ENCODE data around the gene JPH4.
A peak's percentile ranks its signal among the peaks of the same experiment; 100 is the strongest.
"Not testable (repeated sequence)": the region's sequence is repeated elsewhere in the genome, so short reads cannot be mapped to it uniquely, and the experiment has no call there.

JPH4 gene

DNA sequence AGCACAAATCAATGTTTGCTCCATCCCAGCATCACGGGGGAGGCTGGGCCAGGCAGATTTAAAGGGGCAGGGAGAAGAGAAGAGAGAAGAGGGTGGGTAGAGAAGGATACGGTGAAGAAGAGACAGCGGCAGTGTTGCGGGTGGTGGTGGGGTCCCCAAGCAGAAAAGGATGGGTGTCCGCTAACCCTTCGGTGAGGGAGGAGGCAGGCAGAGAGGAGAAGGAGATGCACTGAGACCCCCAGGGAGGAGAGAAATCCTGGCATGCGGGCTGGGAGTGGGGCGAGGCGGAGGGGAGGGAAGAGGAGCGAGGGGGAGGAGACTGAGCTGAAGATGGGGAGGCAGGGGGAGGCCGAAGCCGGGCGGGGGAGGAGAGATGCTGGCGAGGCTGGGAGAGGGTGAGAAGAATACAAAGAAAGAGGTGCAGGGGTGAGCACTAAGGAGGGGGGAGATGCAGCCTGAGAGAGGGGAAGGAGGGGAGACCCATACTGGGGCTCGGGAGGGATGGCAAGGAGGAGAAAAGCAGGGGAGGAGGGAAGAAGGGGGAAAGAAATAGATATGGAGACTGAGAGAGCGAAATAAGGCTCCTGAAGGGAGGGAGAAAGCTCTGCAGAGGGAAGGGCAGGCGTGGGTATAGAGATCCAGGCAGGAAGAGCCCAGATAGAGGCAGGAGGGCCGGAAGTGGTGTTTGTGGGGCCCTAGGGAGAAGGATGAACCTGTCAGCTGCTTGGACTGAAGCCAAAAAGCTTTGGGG is at the start of gene JPH4:
Gene JPH4 (minus strand): TSS at position 231 of the 751 bp plus-strand sequence. CDS start 1,337 bp downstream, outside the sequence.
- no peak for DNase-seq

DNA sequence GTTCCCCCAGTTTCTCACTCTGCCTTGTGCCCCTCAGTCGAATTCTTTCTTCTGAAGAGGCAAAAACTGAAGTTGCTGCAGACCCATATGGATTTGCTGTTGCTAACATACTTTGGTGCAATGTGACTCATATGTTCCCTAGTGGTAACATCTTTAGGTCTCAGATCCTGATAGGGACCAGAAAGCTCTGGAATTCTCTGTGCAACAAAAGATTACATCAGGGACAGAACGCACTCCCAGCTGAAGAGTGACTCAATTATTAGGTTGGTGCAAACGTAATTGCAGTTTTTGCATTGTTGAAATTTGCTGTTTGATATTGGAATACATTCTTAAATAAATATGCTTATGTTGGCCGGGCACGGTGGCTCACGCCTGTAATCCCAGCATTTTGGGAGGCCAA is 49.4 kb upstream of the JPH4 start:
- DNase-seq = no peak

DNA sequence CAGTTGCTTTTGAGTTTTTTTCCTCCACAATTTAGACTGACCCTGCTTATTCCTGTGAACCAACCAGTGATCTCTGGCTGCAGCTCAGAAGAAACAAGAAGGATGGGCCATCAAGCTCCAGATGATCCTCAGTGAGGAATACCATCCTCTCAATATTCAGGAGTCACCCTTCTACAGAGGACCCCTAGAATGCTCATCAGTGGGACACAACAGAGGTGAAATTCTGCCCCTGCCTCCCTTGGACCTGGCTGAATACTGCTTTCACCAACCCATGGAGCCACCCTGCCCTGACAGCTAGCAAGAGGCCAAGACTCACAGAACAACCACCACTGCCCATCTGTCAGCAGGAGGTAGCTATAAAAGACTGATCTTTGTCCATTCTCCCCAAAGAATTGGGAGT is 48.4 kb upstream of the JPH4 start:
- DNase-seq = no peak

DNA sequence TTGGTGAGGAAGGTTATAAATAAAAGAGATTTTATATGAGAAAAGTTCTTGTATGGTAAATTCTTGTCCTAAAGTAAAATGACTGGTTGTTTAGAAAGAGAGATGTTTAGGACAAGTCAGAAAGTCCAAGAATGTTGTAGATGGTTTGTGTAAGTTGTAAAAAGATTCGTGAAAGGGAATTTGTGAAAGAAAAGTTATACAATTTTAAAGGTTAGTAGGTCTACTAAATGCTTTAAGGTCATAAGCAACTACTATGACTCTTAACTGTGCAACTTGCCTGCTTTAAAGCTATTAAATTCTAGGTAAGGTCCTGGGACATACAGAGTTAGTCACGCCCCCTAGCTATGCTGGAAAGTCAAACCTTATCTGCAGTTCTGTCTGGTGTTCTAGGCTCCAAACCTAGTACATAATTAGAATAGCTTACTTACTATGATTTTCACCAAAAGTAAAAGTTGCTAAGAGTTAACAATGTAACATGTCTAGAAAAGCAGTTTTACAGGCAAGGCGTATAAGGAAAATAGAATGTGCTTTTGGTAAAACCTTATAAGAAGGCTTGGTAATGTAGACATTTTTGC is 46.3 kb upstream of the JPH4 start:
- no peak for DNase-seq

DNA sequence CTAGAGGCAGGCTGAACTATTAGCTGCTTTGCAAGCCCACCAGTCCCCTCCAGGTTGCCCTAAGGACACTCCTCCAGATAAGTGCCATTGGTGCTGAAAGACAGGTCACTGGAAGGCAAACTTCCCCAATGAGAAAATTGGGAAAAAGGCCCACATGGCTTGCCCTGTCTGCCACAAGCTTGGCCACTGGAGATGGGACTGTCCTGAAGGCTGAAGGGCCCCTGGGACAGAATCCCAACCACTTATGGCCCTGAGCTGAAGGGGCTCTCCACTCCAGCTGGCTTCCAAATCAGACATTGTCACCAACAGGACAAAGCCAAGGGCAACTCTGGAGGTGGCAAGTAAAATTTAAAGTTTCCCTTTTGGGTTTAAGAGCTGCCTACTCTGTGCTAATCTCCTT is 45.4 kb upstream of the JPH4 start:
- no peak for DNase-seq

DNA sequence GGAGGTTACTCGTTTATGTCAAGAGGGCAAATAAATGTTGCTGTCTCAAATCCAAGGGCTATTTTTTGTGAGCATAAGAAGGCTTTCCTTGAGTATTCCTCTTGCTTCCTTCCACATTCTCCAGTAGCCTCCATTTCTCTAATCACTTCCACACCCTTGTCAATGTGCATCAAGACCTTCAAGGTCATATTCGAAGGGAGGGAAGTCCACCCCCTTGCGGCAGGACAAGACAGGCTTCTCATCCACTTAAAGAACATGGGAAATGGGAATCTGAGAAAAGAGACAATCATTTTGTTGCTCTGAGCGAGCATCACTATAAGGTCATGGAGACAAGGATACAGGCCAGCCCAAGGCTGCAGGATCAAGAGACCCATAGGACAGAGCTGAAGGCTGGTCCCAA is 44.4 kb upstream of the JPH4 start:
- no peak for DNase-seq

DNA sequence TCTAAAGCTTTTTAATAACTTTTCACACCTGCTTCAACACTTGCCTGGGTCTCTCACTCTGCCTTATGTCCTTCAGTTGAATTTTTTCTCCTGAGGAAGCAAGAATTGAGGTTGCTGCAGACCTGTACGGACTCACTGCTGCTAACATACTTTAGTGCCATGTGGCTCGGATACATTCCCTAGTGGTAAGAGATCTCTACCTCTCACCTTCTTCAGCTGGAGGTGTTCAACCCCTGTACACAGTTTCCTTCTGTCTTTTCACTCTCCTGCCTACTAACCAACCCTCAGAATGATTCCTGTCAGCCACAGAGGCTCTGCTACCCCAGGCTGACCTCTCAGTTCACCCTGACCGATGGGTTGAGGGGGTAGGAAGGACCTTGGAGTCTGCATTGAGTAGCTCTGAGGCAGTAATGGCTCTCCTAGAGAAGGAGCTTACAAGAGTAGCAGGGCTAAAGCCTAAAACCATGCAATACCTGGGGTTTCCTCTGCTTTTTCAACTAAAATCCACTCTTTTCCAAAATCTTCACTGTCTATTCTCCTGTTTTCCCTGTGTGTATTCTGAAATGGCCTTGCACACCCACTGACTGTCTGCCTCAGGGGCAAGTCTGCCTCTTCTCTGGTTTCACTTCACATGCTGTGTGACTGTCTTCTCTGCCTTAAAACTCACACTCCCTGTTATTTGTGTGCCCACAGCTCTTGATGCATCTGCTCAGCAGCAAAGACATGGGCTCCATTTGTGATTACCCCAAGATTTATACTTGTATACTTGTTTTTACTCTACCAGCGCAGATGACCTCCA is 43.5 kb upstream of the JPH4 start:
- DNase-seq = no peak

DNA sequence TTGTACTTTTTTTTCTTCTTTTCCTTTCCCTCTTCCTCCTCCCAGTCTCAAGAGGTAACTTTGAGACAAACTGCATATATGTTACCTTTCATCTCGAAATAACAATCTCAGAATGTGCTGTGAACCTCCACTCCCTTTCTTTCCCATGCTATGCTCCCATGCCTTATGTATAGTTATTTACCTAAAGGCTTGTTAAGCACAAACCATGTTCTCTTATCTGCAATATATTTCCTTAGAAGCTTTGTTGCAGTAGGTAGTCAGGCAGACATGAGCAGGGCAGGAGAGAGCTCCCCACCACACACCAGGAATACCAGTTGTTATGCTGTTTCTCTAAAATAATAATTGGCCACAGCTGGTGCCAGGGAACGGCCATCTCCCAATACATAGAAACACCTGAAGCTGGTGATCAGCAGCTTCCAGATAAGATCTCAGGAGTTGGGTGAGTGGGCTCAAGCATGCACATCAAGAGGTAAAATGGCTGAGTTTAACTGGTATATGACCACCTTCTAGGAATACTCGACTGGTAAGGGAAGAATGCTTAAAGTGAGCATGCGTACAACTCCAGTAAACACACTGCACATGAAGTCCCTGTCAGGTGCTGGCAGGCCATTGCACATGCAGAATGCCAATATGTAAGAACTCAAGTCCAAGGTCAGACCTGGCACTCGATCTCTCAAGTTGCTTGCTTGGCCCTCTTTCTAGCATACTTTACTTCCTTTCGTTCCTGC is 42.8 kb upstream of the JPH4 start:
- DNase-seq = no peak

DNA sequence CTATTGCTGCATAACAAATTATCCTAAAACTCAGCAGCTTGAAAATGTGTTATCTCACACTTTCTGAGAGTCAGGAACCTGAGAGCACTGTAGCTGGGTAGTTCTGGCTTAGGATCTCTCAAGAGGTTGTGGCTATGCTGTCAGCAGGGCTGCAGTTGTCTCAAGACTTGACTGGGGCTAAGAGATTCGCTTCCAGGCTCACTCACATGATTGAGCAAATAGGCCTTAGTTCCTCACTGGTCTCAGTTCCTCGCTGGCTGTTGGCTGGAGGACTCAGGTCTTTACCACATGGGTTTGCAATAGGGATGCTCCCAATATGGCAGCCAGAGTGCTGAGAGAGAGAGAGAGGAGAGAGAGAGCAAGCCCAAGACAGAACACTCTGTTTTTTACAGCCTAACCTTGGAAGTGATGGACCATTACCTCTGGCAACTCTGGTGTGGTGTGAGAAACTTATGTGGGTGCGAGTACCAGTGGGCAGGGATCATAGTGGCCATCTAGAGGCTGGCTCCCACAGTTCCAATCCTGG is 41.6 kb upstream of the JPH4 start:
- no peak for DNase-seq

DNA sequence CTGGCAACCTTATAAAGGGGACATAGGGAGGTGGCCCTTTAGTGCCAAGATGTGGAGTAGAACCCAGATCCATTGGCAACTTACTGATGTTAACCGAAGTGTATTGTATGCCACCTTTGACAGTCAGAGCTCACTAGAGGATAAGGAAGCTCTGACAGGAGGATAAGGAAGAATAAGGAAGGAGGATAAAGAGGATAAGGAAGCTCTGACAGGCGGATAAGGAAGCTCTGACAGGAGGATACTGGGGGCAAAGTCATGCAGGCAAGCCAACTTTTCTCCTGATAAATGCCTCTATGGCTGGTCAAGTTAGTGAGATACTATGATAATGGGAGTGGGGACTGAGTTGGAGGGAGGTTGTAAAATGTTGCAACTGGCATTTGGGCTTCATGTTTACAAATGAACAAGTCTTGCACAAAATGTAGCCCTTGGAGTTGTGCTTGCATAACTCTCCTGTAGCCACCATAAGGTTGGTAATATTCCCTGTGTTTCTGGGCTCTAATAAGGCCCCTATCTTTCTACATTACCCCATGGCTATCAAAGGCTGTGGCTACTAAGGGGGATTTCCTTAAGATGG is 39.9 kb upstream of the JPH4 start:
- DNase-seq = no peak

DNA sequence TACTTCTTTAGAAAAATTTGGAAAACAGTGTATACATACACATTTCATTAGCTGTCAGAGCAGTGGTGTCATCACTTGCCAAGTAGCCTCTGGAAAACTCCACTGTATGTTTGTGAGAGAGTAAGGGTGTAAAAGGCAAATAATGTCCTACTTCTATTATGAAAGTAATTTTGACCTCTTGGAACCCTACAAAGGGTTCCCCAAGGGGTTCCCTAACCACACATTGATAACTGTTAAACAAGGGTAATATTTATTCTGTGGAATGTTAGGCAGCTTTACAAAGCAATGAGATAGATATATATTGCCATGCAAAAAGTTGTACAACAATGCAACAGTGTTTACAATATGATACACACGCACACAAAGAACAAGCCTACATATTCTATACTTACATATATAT is 38.9 kb upstream of the JPH4 start:
- no peak for DNase-seq

DNA sequence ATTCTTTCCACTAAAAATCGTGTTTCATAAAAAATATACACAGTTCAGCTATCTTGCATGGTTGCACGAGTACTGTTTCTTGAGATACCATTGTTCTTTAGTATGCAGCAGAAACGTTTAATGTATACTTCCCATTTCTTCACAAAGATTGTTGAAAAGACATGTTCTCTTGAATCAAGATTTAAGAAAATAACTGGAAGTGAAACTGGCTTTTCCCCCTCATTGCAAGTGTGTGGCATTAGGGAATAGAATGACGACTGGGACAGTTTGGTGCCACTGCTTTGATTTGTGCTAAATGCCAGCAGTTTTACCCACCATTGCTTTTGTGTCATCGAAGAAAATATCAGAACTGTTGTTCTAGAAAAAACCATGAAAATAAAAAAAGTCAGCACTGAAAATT is 37.3 kb upstream of the JPH4 start:
- no peak for DNase-seq

DNA sequence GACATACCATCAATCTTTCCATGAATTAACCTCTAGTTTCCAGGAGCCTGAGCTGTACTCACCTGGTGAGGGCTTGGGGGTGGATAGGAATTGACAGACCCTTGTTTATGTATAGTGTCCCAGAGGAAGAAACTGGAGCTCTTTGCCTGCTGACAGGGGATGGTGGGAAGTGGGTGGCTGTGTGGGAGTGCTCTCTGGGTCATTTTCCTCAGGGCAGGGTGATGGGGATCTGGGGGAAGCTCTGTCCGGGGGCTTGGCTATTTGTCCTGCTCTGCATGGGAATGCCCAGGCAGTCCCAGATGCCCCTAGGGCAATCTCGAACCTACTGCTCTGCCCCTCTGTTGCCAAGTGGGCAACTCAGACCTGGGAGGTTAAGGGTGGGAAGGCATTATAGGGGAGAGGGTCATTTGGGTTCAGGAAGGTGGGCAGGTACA is 35.8 kb upstream of the JPH4 start:
- no peak for DNase-seq

DNA sequence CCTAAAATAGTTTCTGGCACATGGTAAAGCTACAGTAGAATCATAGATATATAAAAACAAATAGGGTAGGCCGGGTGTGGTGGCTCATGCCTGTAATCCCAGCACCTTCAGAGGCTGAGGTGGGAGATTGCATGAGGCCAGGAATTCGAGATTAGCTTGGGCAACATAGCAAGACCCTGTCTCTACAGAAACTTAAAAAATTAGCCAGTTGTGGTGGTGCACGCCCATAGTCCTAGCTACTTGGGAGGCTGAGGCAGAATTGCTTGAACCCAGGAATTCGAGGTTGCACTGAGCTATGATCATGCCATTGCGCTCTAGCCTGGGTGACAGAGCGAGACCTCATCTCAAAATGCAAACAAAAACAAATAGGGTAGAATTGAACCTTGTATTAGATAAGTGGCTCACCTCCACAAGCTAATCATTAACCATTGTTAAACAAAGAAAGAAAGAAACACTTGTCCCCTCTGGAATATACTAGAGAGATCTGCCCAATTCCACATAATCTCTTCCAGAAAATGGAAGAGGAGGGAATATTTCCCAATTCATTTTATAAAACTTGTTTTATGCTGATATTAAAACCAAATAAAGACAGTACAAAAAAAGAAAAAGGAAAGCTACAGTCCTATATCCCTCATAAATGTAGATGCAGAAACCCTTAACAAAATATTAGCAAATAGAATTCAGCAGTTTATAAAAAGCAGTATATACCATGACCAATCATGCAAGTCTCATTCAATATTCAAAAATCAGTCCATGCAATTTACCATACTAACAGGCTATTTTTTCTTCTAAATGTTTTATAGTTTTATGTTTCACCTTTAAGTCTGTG is 34.9 kb upstream of the JPH4 start:
- DNase-seq = no peak

DNA sequence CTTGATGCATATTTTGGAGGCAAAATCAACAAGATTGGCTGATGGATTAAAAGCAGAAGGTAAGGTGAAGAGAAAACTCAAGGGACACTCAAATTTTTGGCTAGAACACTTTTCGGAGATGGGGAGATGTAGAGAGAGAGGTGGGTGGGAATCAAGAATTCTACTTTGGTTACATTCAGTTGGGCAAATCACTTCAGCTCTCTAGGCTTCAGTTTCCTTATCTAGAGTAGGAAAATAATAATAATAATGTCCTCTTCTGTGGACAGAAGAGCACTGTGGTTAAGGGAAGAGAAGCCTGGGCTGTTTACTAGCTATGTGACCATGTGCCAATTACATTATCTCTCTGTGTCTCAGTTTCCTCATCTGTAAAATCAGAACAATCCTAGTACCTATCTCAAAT is 34.2 kb upstream of the JPH4 start:
- DNase-seq = no peak

DNA sequence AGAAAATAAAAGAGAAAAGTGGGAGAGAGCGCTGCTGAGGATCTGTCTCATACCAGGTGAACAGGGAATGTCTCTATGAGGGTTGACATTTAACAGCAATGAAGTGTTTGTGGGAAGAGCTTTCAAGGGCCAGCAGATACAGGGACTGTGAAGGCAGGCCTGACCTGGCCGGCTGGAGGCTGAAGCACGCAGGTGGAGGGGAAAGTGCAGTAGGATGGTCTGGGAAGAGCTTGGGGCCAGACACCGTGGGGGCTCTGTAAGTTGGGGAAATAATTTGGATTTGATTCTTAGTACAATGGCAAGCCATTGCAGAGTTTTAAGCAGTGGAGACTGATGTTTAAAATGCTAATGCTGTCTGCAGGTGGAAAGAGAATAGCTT is 33.8 kb upstream of the JPH4 start:
- DNase-seq = no peak

DNA sequence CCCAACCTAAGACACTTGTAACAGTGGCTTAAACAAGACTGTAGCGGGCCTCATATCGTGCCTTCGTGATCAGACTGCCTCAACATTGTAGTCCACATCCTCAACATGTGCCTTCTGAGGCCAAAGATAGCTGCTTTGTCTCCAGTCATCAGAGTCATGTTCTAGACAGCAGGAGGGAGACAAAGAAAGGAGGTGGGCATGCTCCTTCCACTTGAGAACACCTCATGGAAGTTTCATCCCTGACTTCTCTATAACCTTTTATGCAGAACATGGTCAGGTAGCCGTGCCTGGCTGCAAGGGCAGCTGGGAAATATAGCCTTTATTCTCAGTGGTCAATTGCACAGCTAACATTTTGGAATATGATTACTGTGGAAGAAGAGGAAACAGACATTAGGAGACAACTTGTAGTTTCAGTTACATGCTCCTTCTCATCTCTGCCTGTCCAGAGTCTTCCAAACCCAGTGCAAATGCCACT is 32.3 kb upstream of the JPH4 start:
- no peak for DNase-seq

DNA sequence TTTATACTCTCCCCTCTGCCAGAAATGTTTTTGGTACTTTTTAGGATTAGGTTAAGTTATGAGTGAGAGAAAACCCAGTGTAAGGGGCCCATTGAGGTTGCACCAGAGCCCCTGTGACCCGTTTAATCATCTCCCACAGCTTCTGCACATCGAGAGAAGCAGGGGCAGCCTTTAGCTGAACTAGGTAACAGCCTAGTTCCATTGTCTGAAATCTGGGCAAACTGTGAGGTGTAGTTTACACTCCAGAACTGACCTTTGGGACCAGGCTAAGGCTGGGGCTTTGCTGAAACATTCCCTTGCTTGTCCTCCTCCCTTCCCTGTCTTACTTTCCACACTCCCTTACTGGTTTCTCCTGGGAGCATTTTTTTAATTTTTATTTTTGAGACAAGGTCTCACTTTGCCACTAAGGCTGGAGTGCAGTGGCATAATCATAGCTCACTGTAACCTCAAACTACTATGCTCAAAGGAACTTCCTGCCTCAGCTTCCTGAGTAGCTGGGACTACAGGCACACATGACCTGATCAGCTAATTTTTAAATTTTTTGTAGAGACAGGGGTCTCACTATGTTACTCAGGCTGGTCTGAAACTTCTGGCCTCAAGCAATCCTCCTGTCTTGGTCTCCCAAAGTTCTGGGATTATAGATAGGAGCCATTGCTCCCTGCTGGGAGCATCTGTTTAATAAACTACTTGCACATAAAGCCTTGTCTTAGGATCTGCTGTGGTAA is 31.7 kb upstream of the JPH4 start:
- DNase-seq = peak; percentile 45

DNA sequence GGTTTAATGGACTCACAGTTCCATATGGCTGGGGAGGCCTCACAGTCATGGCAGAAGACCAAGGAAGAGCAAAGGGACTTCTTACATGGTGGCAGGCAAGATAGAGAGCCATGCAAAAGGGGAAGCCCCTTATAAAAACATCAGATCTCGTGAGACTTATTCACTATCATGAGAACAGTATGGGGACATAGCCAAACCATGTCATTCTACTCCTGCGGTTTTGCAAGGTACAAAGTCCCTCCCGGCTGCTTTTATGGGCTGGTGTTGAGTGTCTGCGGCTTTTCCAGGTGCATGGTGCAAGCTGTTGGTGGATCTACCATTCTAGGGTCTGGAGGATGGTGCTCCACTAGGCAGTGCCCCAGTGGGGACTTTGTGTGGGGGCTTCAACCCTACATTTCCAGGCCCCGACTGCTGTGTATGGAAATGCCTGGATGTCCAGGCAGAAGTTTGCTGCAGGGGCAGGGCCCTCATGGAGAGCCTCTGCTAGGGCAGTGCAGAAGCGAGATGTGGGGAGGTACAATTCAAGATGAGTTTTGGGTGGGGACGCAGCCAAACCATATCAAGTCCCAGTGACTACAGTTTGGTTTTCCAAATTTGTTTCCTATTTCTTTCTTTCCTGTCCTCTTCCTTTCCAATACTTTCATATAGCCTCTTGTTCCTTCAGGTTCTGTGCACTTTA is 31.0 kb upstream of the JPH4 start:
- not testable (repeated sequence) for DNase-seq

DNA sequence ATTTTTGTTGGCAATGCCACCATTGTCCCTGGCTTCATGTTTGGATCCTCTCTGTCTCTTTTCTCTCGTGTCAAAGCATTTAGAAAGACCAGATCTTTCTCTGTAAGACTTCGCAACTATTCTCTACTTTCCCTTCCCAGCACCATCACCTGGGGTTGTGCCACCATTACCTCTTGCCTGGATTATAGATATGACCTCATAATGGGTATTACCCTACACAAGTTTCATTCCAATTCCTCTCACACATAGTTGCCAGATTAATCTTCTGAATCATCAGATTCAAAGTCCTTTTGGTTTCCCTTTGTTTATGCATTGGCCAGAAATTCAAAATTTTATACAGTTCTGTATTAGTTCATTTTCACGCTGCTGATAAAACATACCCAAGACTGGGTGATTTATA is 30.4 kb upstream of the JPH4 start:
- DNase-seq = no peak
